ENCODE measurements around the gene JUP.

DNA sequence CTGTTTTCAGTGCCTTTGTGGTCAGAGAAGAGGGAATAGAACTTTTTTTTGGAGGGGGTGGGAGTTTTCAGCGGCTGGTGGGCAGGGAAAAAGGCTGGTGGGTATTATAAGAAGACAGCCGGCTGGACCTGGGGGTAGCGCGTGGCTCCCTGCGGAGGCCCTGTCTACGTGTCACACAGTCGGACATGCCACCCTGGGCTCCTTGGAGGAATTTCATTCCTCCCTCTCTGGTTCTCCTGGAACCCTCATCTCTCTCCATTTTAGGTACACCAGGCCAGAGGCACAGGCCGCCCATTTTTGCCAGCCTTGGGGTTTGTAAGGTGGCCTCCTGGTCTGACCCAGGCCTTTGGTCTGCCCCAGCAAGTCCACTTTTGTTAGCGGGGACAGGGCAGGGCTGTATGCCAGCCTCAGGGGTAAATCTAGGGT is 27.2 kb upstream of the JUP start:
- no peak for TF ChIP-seq YY1 (IDR thresholded peaks at IDR 0.05; ENCODE audit: insufficient read depth, insufficient read length)
- no peak for TF ChIP-seq SUZ12 (IDR thresholded peaks at IDR 0.05; ENCODE audit: extremely low read depth, insufficient read depth, insufficient read length)
- no peak for TF ChIP-seq ZNF274 (IDR thresholded peaks at IDR 0.05; ENCODE audit: low read depth, low read length)

Data from NT2/D1 (cell line).